Progenitor cell of endocrine pancreas (in vitro differentiated cells): Measurements from ENCODE around the gene SUGP1. TPM values are rescaled to one million over a fixed set of nuclear protein-coding genes. Genes with fewer than 3 reads are reported as not detected.
A peak's percentile ranks its signal among the peaks of the same experiment; 100 is the strongest.

Experiments used
- DNase-seq: peaks from one replicate; pipeline ENCODE4 v3.0.0; 2021; ENCODE audit warnings: low spot score; ENCODE audit not compliant: unreplicated experiment
- H3K27ac Mint-ChIP-seq: 2 replicates; pipeline ENCODE4 v1.8.0; 2021; ENCODE audit warnings: mild to moderate bottlenecking, moderate library complexity, mixed read lengths
- H3K27me3 Mint-ChIP-seq: 2 replicates; pipeline ENCODE4 v1.8.0; 2021; ENCODE audit warnings: mixed read lengths
- H3K36me3 Mint-ChIP-seq: 2 replicates; pipeline ENCODE4 v1.8.0; 2022; ENCODE audit warnings: mixed read lengths; ENCODE audit not compliant: insufficient read depth
- H3K4me1 Mint-ChIP-seq: 2 replicates; pipeline ENCODE4 v1.8.0; 2021; ENCODE audit warnings: low read depth, mixed read lengths
- H3K4me3 Mint-ChIP-seq: 2 replicates; pipeline ENCODE4 v1.8.0; 2021; ENCODE audit warnings: low read depth, mild to moderate bottlenecking, moderate library complexity, mixed read lengths
- H3K9me3 Mint-ChIP-seq: 2 replicates; pipeline ENCODE4 v1.8.0; 2021; ENCODE audit warnings: low read depth, mixed read lengths
- total RNA-seq: library from RNA; stranded (reverse); gene quantifications from 2 replicates; pipeline ENCODE4 v1.2.1, GENCODE V29; 2021
- TF ChIP-seq, protein P1 (sequence below): fragments of 200-600 bp; sonication (generic); IDR thresholded peaks from one replicate; pipeline ENCODE4 v1.5.0; 2021; ENCODE audit warnings: antibody characterized with exemption, mild to moderate bottlenecking; ENCODE audit not compliant: unreplicated experiment

The SUGP1 gene
- total RNA-seq, 1 donor from 2014 or later: 95.6 TPM

GRCh38 chr19:19334989-19335344 lies 14.7 kb upstream of the SUGP1 start:
- H3K36me3 Mint-ChIP-seq: peaks cover 9% of the 10 kb centered on the region
- no peaks in the 10 kb centered on the region for H3K4me1 Mint-ChIP-seq
- H3K4me3 Mint-ChIP-seq: no peak overlapping the region
- DNase-seq: no peak
- H3K27ac Mint-ChIP-seq: peak overlapping the region; percentile 24
- no peaks in the 10 kb centered on the region for H3K27me3 Mint-ChIP-seq
- TF ChIP-seq, protein P1, sequence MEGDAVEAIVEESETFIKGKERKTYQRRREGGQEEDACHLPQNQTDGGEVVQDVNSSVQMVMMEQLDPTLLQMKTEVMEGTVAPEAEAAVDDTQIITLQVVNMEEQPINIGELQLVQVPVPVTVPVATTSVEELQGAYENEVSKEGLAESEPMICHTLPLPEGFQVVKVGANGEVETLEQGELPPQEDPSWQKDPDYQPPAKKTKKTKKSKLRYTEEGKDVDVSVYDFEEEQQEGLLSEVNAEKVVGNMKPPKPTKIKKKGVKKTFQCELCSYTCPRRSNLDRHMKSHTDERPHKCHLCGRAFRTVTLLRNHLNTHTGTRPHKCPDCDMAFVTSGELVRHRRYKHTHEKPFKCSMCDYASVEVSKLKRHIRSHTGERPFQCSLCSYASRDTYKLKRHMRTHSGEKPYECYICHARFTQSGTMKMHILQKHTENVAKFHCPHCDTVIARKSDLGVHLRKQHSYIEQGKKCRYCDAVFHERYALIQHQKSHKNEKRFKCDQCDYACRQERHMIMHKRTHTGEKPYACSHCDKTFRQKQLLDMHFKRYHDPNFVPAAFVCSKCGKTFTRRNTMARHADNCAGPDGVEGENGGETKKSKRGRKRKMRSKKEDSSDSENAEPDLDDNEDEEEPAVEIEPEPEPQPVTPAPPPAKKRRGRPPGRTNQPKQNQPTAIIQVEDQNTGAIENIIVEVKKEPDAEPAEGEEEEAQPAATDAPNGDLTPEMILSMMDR: no peak
- H3K9me3 Mint-ChIP-seq: no peaks in the 10 kb centered on the region

GRCh38 chr19:19334063-19334988 lies 14.0 kb upstream of the SUGP1 start:
- Mint-ChIP-seq H3K27ac (peak overlapping the region; percentile 52), H3K9me3 (no peaks in the 10 kb centered on the region), H3K27me3 (no peaks in the 10 kb centered on the region), H3K36me3 (peaks cover 10% of the 10 kb centered on the region), H3K4me1 (no peaks in the 10 kb centered on the region), H3K4me3 (no peak overlapping the region)
- no peak for DNase-seq
- TF ChIP-seq, protein P1: no peak

DNA sequence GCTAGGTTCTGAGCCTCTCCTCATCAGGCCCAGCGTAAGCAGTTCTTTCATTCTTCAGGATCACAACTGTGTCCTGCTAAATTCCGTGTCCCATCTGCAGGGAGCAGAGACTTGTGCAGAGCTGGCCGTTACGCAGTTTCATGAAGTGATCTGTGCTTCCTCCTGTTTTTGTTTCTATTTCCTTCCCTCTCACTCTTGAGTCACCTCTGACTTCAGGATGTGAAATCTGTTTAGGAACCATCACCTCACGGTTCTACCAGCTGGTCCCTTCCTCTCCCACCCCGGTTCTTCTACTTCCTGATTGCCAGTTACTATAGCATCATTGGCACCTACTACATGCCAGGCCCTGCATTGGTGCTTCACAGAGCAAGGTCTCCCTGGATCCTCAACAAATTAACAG lies 8.8 kb upstream of the SUGP1 start:
- Mint-ChIP-seq H3K4me1 (no peaks in the 10 kb centered on the region), H3K27ac (peak overlapping the region; percentile 8), H3K36me3 (peaks cover 20% of the 10 kb centered on the region), H3K9me3 (no peaks in the 10 kb centered on the region), H3K27me3 (no peaks in the 10 kb centered on the region), H3K4me3 (no peak overlapping the region)
- no peak for DNase-seq
- TF ChIP-seq, protein P1: no peak

GRCh38 chr19:19327672-19328071 lies 7.4 kb upstream of the SUGP1 start:
- TF ChIP-seq, protein P1: no peak
- DNase-seq: no peak
- Mint-ChIP-seq H3K4me3 (no peak overlapping the region), H3K4me1 (no peaks in the 10 kb centered on the region), H3K27ac (no peak overlapping the region), H3K27me3 (no peaks in the 10 kb centered on the region), H3K36me3 (peaks cover 25% of the 10 kb centered on the region), H3K9me3 (no peaks in the 10 kb centered on the region)

GRCh38 chr19:19324059-19324770 lies 3.9 kb upstream of the SUGP1 start:
- Mint-ChIP-seq H3K27ac (peak overlapping the region; percentile 3), H3K36me3 (peaks cover 20% of the 10 kb centered on the region), H3K4me1 (peaks cover 8% of the 10 kb centered on the region), H3K9me3 (no peaks in the 10 kb centered on the region), H3K27me3 (no peaks in the 10 kb centered on the region), H3K4me3 (no peak overlapping the region)
- DNase-seq: no peak
- TF ChIP-seq, protein P1: no peak
